Mesendoderm (in vitro differentiated cells): ENCODE results near the gene LRRN4CL.
"Not testable (repeated sequence)": the region's sequence is repeated elsewhere in the genome, so short reads cannot be mapped to it uniquely, and the experiment has no call there.

Experiments used
- DNase-seq: peaks from one replicate; pipeline ENCODE4 v3.0.0; 2013
- H2AK5ac ChIP-seq: 2 replicates; pipeline ENCODE4 v1.6.1; 2013; ENCODE audit warnings: low read length, inconsistent platforms
- H2BK120ac ChIP-seq: 2 replicates; pipeline ENCODE4 v1.6.1; 2013; ENCODE audit warnings: low read depth, mild to moderate bottlenecking, low read length, moderate library complexity, mixed read lengths
- H2BK15ac ChIP-seq: replicated peaks from 2 replicates; pipeline ENCODE4 v1.6.1; 2013; ENCODE audit warnings: low read depth, mild to moderate bottlenecking, moderate library complexity
- H2BK5ac ChIP-seq: 2 replicates; pipeline ENCODE4 v1.6.1; 2013; ENCODE audit warnings: low read length, inconsistent platforms
- H3K18ac ChIP-seq: 2 replicates; pipeline ENCODE4 v1.6.1; 2013; ENCODE audit warnings: mild to moderate bottlenecking, low read length, mixed read lengths
- H3K23ac ChIP-seq: one replicate; pipeline ENCODE4 v1.6.1; 2013; ENCODE audit warnings: low read length
- H3K27ac ChIP-seq: 2 replicates; pipeline ENCODE4 v1.5.1; 2013; ENCODE audit warnings: low read depth, mild to moderate bottlenecking, inconsistent platforms, low read length, moderate library complexity
- H3K27me3 ChIP-seq: 2 replicates; pipeline ENCODE4 v1.6.1; 2013; ENCODE audit warnings: low read length, control low read depth, mild to moderate bottlenecking, inconsistent platforms; ENCODE audit not compliant: insufficient read depth, poor library complexity
- H3K36me3 ChIP-seq: 2 replicates; pipeline ENCODE4 v1.6.1; 2013; ENCODE audit warnings: low read length, inconsistent platforms; ENCODE audit not compliant: control insufficient read depth, insufficient read depth
- H3K4ac ChIP-seq: one replicate; pipeline ENCODE4 v1.6.1; 2013; ENCODE audit warnings: low read depth, mild to moderate bottlenecking, low read length, moderate library complexity
- H3K4me1 ChIP-seq: 2 replicates; pipeline ENCODE4 v1.6.1; 2013; ENCODE audit warnings: low read depth, low read length, inconsistent platforms; ENCODE audit not compliant: control insufficient read depth
- H3K4me2 ChIP-seq: 2 replicates; pipeline ENCODE4 v1.6.1; 2013; ENCODE audit warnings: low read length
- H3K4me3 ChIP-seq: 2 replicates; pipeline ENCODE4 v1.5.1; 2013; ENCODE audit warnings: mild to moderate bottlenecking, low read length
- H3K56ac ChIP-seq: one replicate; pipeline ENCODE4 v1.6.1; 2013; ENCODE audit warnings: low read length
- H3K79me1 ChIP-seq: 2 replicates; pipeline ENCODE4 v1.6.1; 2013; ENCODE audit warnings: low read length, inconsistent platforms
- H3K79me2 ChIP-seq: 2 replicates; pipeline ENCODE4 v1.6.1; 2013; ENCODE audit warnings: mild to moderate bottlenecking, low read length; ENCODE audit not compliant: control insufficient read depth, insufficient read depth
- H3K9ac ChIP-seq: 2 replicates; pipeline ENCODE4 v1.6.1; 2013; ENCODE audit warnings: low read length, inconsistent platforms
- H4K5ac ChIP-seq: one replicate; pipeline ENCODE4 v1.6.1; 2013; ENCODE audit warnings: low read length
- H4K8ac ChIP-seq: one replicate; pipeline ENCODE4 v1.6.1; 2013; ENCODE audit warnings: low read depth, mild to moderate bottlenecking, control low read depth, low read length, moderate library complexity
- WGBS: extraction: QIAGEN DNeasy Blood & Tissue Kit; methylation state at CpG from one replicate; pipeline ENCODE4 v1.1.7; 2013; ENCODE audit warnings: low lambda C conversion rate, missing lambda C conversion rate; ENCODE audit not compliant: insufficient coverage; ENCODE audit errors: extremely low coverage; 5-methylcytosine and 5-hydroxymethylcytosine counted together

The LRRN4CL gene

DNA sequence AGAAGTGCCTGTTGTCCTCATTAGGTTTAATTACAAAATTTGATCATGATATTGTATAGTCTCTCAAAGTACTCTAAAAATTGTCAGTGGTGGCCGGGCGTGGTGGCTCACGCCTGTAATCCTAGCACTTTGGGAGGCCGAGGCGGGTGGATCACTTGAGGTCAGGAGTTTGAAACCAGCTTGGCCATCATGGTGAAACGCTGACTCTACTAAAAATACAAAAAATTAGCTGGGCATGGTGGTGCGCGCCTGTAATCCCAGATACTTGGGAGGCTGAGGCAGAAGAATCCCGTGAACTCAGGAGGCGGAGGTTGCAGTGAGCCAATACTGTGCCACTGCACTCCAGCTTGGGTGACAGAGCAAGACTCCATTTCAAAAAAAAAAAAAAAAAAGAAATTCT, 13.9 kb downstream of the LRRN4CL start:
- H3K56ac ChIP-seq, H3K36me3 ChIP-seq, H3K4me3 ChIP-seq, H2AK5ac ChIP-seq, H4K5ac ChIP-seq, H3K18ac ChIP-seq, H3K4me1 ChIP-seq, DNase-seq, H2BK120ac ChIP-seq, H3K23ac ChIP-seq, H2BK5ac ChIP-seq, H4K8ac ChIP-seq, H2BK15ac ChIP-seq, H3K4ac ChIP-seq, H3K9ac ChIP-seq, H3K27me3 ChIP-seq, H3K4me2 ChIP-seq, H3K27ac ChIP-seq: not testable (repeated sequence)
- no CpG with 5 or more reads among the region's 10 CpGs for WGBS
- Histone ChIP-seq H3K79me1 (peaks cover 11% of the 10 kb centered on the region), H3K79me2 (peaks cover 14% of the 10 kb centered on the region)

DNA sequence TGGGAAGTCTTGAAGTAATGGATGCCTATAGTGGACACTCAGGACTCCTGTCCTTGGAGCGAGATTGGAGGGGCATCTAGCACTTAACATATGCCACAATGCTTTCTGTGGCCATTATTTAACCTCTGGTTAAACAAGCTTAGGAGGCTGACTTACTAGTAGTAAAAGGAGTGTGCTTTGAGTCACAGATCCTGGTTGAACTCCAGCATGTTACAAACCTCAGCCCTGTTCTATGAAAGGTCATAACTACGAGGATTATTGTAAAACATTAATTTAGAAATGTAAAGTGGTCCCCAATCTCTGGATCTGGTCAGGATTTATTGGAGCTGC, 16.2 kb downstream of the LRRN4CL start:
- Histone ChIP-seq H3K27ac (no peak overlapping the region), H2BK120ac (no peak overlapping the region), H2AK5ac (no peak overlapping the region), H3K9ac (peak overlapping the region; percentile 98), H3K4me1 (peaks cover 3% of the 10 kb centered on the region), H4K5ac (no peak overlapping the region), H2BK5ac (no peak overlapping the region), H3K27me3 (no peaks in the 10 kb centered on the region), H3K79me2 (peaks cover 9% of the 10 kb centered on the region), H3K79me1 (peaks cover 9% of the 10 kb centered on the region), H3K36me3 (peaks cover 5% of the 10 kb centered on the region), H3K23ac (no peak overlapping the region), H4K8ac (no peak overlapping the region), H3K18ac (no peak overlapping the region), H3K4me2 (no peak overlapping the region), H3K4ac (no peak overlapping the region), H3K4me3 (no peak overlapping the region), H2BK15ac (no peak overlapping the region), H3K56ac (peak overlapping the region; percentile 100)
- no peak for DNase-seq
- WGBS: no CpG with 5 or more reads among the region's 2 CpGs

DNA sequence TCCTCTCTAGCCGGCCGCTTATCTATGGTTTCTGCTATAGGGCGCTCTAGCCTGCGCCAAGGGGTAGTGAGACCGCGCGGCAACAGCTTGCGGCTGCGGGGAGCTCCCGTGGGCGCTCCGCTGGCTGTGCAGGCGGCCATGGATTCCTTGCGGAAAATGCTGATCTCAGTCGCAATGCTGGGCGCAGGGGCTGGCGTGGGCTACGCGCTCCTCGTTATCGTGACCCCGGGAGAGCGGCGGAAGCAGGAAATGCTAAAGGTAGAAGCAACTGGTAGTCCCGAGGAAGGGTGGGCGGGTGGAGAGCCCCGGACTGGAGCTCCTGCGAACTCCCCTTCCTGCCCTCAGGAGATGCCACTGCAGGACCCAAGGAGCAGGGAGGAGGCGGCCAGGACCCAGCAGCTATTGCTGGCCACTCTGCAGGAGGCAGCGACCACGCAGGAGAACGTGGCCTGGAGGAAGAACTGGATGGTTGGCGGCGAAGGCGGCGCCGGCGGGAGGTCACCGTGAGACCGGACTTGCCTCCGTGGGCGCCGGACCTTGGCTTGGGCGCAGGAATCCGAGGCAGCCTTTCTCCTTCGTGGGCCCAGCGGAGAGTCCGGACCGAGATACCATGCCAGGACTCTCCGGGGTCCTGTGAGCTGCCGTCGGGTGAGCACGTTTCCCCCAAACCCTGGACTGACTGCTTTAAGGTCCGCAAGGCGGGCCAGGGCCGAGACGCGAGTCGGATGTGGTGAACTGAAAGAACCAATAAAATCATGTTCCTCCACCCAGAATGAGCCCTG, 17.5 kb downstream of the LRRN4CL start, which contains the start of the genes LBHD1 and UQCC3:
Gene LBHD1 (minus strand): TSS at position 660 of the 782 bp plus-strand sequence. CDS start 2,236 bp downstream, outside the sequence.
Gene UQCC3 (plus strand): TSS at position 66 of the 782 bp plus-strand sequence. CDS start 73 bp downstream, at position 139.
- DNase-seq: peak; percentile 96
- H2BK15ac ChIP-seq: no peak within 1 kb of the TSS
- peaks cover 5% of the 10 kb centered on the region for H3K36me3 ChIP-seq
- H3K27me3 ChIP-seq: no peaks in the 10 kb centered on the region
- peak within 1 kb of the TSS; percentile 87 for H3K27ac ChIP-seq
- peak within 1 kb of the TSS; percentile 98 for H3K9ac ChIP-seq
- WGBS: no CpG with 5 or more reads among the region's 59 CpGs
- peak within 1 kb of the TSS; percentile 99 for H3K23ac ChIP-seq
- peak within 1 kb of the TSS; percentile 72 for H3K4me3 ChIP-seq
- peak within 1 kb of the TSS; percentile 100 for H3K56ac ChIP-seq
- peaks cover 12% of the 10 kb centered on the region for H3K79me2 ChIP-seq
- peak within 1 kb of the TSS; percentile 51 for H3K18ac ChIP-seq
- H2BK120ac ChIP-seq: no peak within 1 kb of the TSS
- H2BK5ac ChIP-seq: peak within 1 kb of the TSS; percentile 84
- H3K4me2 ChIP-seq: peak within 1 kb of the TSS; percentile 81
- no peaks in the 10 kb centered on the region for H3K4me1 ChIP-seq
- H4K5ac ChIP-seq: peak within 1 kb of the TSS; percentile 71
- peaks cover 10% of the 10 kb centered on the region for H3K79me1 ChIP-seq
- no peak within 1 kb of the TSS for H2AK5ac ChIP-seq
- no peak within 1 kb of the TSS for H4K8ac ChIP-seq
- peak within 1 kb of the TSS; percentile 87 for H3K4ac ChIP-seq

DNA sequence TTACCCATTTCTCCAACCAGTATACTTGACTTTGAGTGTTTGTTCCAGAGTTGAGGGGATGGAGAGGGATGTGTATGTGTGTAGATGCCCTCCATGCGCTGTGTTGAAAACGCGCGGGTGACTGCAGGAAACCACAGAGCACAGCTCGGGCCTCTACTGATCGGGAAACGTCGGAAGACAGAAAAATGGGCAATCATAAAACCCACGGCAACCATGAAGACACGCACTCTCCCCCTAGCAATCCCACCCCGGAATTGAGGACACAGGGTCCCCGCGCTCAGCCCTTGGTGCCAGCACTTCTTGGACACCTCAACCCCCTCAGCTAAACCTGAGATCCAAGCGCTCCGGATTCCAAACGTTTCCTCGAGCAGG, 18.1 kb downstream of the LRRN4CL start:
- DNase-seq: no peak
- no CpG with 5 or more reads among the region's 17 CpGs for WGBS

DNA sequence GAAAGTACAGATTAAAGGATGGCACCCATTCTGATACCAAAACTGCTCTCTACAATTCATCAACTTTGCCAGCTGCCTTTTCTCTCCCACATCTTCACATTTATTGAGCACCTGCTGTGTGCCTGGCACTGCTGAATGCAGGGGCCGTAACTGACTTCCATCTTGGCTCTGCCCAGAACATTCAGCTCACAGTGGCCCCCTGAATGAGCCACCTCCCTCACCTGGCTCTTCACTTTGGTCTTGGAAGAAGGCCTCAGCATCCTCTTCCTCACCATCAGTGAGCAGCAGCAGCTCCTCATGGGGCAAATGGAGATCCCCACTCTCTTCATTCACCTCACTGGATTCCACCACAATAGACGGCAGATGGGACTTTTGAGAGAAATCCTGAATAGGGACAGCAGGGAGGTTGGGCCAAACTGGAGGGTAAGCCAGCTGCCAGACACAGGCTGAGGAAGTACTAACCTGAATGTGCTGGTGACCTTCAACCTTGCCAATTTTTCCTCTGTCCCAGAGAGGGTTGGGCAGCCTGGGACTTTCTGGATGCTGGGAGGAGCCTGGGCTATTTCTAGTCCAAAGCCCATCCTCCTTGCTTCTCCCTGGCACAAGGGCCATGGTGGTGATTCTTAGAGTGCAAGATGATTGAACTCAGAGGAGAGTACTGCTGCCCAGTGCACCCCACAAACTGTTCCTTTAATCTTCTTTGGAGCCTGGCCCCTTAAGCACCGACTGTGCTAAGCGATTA, 19.7 kb downstream of the LRRN4CL start:
- no peak overlapping the region for H3K27ac ChIP-seq
- no peak overlapping the region for H3K18ac ChIP-seq
- peaks cover 28% of the 10 kb centered on the region for H3K79me2 ChIP-seq
- no peak overlapping the region for H4K8ac ChIP-seq
- DNase-seq: peak; percentile 52
- no peak overlapping the region for H3K4me3 ChIP-seq
- no peak overlapping the region for H2BK15ac ChIP-seq
- no peaks in the 10 kb centered on the region for H3K36me3 ChIP-seq
- H3K56ac ChIP-seq: peak overlapping the region; percentile 30
- H4K5ac ChIP-seq: no peak overlapping the region
- H3K9ac ChIP-seq: peak overlapping the region; percentile 19
- H2AK5ac ChIP-seq: no peak overlapping the region
- H2BK5ac ChIP-seq: no peak overlapping the region
- H2BK120ac ChIP-seq: no peak overlapping the region
- H3K79me1 ChIP-seq: peaks cover 13% of the 10 kb centered on the region
- no peaks in the 10 kb centered on the region for H3K27me3 ChIP-seq
- no peak overlapping the region for H3K4ac ChIP-seq
- no CpG with 5 or more reads among the region's 4 CpGs for WGBS
- H3K4me2 ChIP-seq: no peak overlapping the region
- H3K4me1 ChIP-seq: no peaks in the 10 kb centered on the region
- H3K23ac ChIP-seq: no peak overlapping the region

More for the DNA sequence above, 18.1 kb downstream of the LRRN4CL start:
- Histone ChIP-seq H2BK5ac (no peak overlapping the region), H3K4me2 (peak overlapping the region; percentile 70), H3K4ac (peak overlapping the region; percentile 87), H3K36me3 (peaks cover under 1% of the 10 kb centered on the region), H3K18ac (peak overlapping the region; percentile 51), H3K4me1 (no peaks in the 10 kb centered on the region), H4K8ac (no peak overlapping the region), H3K23ac (no peak overlapping the region), H3K56ac (peak overlapping the region; percentile 100), H3K79me1 (peaks cover 12% of the 10 kb centered on the region), H2AK5ac (no peak overlapping the region), H4K5ac (peak overlapping the region; percentile 71), H2BK15ac (no peak overlapping the region), H3K9ac (peak overlapping the region; percentile 98), H3K4me3 (peak overlapping the region; percentile 72), H3K27ac (peak overlapping the region; percentile 87), H3K27me3 (no peaks in the 10 kb centered on the region), H3K79me2 (peaks cover 17% of the 10 kb centered on the region), H2BK120ac (no peak overlapping the region)
